ENCODE data around the gene AKAP13. TPM values are rescaled to one million over a fixed set of nuclear protein-coding genes. Genes with fewer than 3 reads are reported as not detected.

Gene AKAP13
- total RNA-seq, 1 experiment from 2014 or later: 47.3 TPM

DNA sequence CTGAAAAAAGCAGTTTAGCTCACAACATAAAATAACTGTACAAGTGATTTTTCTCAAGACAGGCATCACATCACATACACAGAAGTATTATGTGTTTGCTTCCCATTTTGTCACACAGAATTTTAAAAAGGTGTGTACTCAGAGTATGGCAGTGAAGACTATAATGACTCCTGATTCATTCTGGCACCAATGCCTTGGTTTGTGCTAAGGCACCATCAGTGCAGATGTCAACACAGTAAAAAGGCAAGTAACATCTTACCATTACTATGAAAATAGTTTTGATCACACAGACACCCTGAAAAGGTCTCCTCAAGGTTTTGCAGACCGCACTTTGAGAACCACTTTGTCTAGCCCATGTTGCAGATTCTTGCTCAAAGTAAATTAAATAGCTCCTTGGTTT is 222.8 kb downstream of the AKAP13 start:
- no peak overlapping the region for H2BK5ac ChIP-seq (ENCODE audit: insufficient read length, low read length)
- Mint-ChIP-seq H3K4me1 (no peaks in the 10 kb centered on the region; a peak in 1 of 4 replicates), H3K9me3 (no peaks in the 10 kb centered on the region), H3K36me3 (ENCODE audit: insufficient read depth in 1 of 3, low read depth in 3 of 3) (peaks cover 0 to 1% (median 0%) of the 10 kb centered on the region in 3 experiments; a peak in 2 of 7 replicates), H3K27me3 (ENCODE audit: low read depth) (no peaks in the 10 kb centered on the region), H3K4me3 (no peak overlapping the region), H3K27ac (no peak overlapping the region; a peak in 1 of 7 replicates)
- no peak overlapping the region for H3K27ac ChIP-seq (ENCODE audit: insufficient read length, low read depth, low read length)
- no peak overlapping the region for H2AFZ ChIP-seq (ENCODE audit: low read length)
- H3K23ac ChIP-seq (ENCODE audit: insufficient read length, low read depth, low read length): no peak overlapping the region
- no peak for DNase-seq
- no peak overlapping the region for H3K56ac ChIP-seq (ENCODE audit: insufficient read length, low read depth, low read length)
- no peaks in the 10 kb centered on the region for H3K27me3 ChIP-seq (ENCODE audit: insufficient read depth, low read length)
- H3K4me1 ChIP-seq (ENCODE audit: insufficient read depth, low read length): no peaks in the 10 kb centered on the region
- no peaks in the 10 kb centered on the region for H3K79me2 ChIP-seq (ENCODE audit: insufficient read depth, low read length)
- H4K5ac ChIP-seq (ENCODE audit: insufficient read length, low read depth, low read length): no peak overlapping the region
- TF ChIP-seq, protein P1, sequence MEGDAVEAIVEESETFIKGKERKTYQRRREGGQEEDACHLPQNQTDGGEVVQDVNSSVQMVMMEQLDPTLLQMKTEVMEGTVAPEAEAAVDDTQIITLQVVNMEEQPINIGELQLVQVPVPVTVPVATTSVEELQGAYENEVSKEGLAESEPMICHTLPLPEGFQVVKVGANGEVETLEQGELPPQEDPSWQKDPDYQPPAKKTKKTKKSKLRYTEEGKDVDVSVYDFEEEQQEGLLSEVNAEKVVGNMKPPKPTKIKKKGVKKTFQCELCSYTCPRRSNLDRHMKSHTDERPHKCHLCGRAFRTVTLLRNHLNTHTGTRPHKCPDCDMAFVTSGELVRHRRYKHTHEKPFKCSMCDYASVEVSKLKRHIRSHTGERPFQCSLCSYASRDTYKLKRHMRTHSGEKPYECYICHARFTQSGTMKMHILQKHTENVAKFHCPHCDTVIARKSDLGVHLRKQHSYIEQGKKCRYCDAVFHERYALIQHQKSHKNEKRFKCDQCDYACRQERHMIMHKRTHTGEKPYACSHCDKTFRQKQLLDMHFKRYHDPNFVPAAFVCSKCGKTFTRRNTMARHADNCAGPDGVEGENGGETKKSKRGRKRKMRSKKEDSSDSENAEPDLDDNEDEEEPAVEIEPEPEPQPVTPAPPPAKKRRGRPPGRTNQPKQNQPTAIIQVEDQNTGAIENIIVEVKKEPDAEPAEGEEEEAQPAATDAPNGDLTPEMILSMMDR (conservative IDR thresholded peaks at IDR 0.05): no peak
- no peak overlapping the region for H2BK20ac ChIP-seq (ENCODE audit: low read depth, low read length, poor library complexity, severe bottlenecking)
- H3K9ac ChIP-seq (ENCODE audit: extremely low read depth, insufficient read length, low read length): no peak overlapping the region
- no peak overlapping the region for H4K91ac ChIP-seq (ENCODE audit: insufficient read length, low read depth, low read length)
- H3K18ac ChIP-seq (ENCODE audit: insufficient read length, low read depth, low read length): no peak overlapping the region
- H2BK12ac ChIP-seq (ENCODE audit: insufficient read length, low read depth, low read length): no peak overlapping the region
- H2BK15ac ChIP-seq (ENCODE audit: low read depth, low read length): no peak overlapping the region
- no peak overlapping the region for H3K14ac ChIP-seq (ENCODE audit: insufficient read depth, low read length)
- H3K79me1 ChIP-seq (ENCODE audit: insufficient read depth, low read depth, low read length, poor library complexity, severe bottlenecking): no peaks in the 10 kb centered on the region
- H3T11ph ChIP-seq (ENCODE audit: low read length): no peak overlapping the region
- H4K8ac ChIP-seq (replicated peaks; ENCODE audit: insufficient read length, low read depth, low read length): no peak overlapping the region
- no peaks in the 10 kb centered on the region for H4K20me1 ChIP-seq (ENCODE audit: control insufficient read depth, insufficient read depth, insufficient read length)
- no peak overlapping the region for H3K4me2 ChIP-seq (ENCODE audit: insufficient read depth, insufficient read length, low read length)
- no peak overlapping the region for H2BK120ac ChIP-seq (ENCODE audit: low read depth, low read length, poor library complexity, severe bottlenecking)
- H3K23me2 ChIP-seq (ENCODE audit: insufficient read length, low read depth, low read length, poor library complexity, severe bottlenecking): no peaks in the 10 kb centered on the region
- WGBS (ENCODE audit: extremely low coverage, insufficient read length, low lambda C conversion rate): no CpG with 5 or more reads among the region's 1 CpG
- H3K9me3 ChIP-seq (ENCODE audit: control insufficient read depth, low read depth, low read length): no peaks in the 10 kb centered on the region
- no peak overlapping the region for H3K4ac ChIP-seq (ENCODE audit: low read depth, low read length)
- H2AK5ac ChIP-seq (ENCODE audit: insufficient read length, low read length): no peak overlapping the region
